Measurements from ENCODE around the gene RTCA. TPM values are rescaled to one million over a fixed set of nuclear protein-coding genes. Genes with fewer than 3 reads are reported as not detected.

RTCA gene
- total and polyA plus RNA-seq, 4 donors, result 22.8 to 37.6 (median 30.5) TPM

DNA sequence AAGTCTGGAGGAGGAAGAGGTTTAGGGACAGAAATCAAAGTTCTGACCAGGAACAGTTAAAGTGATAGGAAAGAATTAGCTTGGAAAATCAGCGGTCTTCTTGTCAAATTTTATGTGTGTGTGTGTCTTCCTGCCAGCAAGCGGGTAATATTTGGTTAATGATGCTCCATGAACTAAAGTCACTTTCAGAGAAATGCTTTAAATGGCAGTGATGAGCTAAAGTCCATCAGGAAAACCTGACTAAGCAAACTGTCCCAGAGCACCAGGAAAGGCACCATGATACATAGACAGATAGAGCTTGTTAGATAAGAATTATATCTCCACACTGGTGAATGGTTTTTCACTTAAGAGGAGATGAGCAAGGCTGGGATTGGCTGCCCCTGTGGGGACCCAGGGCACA, 76.3 kb downstream of the RTCA start:
- WGBS, 2 donors, result 92 to 95% methylated on average over 2 of the region's 2 CpGs
- Histone ChIP-seq H3K9ac (ENCODE audit: insufficient read depth in 1 of 2, low read length in 2 of 2) (no peak overlapping the region), H3K4me3 (no peak overlapping the region), H3K27me3 (ENCODE audit: control insufficient read depth in 3 of 3, insufficient read depth in 3 of 3, low read length in 2 of 3) (no peaks in the 10 kb centered on the region), H3K36me3 (ENCODE audit: control insufficient read depth in 4 of 4, insufficient read depth in 4 of 4, low read length in 4 of 4) (no peaks in the 10 kb centered on the region), H3K4me1 (ENCODE audit: control insufficient read depth in 5 of 5, insufficient read depth in 5 of 5, low read length in 5 of 5) (peaks cover 0 to 3% (median 0%) of the 10 kb centered on the region in 5 donors), H3K9me3 (ENCODE audit: control insufficient read depth in 4 of 4, insufficient read depth in 3 of 4, low read length in 3 of 4) (no peaks in the 10 kb centered on the region), H3K27ac (ENCODE audit: low read depth in 1 of 2, low read length in 1 of 2) (no peak overlapping the region)
- TF ChIP-seq, protein P1, sequence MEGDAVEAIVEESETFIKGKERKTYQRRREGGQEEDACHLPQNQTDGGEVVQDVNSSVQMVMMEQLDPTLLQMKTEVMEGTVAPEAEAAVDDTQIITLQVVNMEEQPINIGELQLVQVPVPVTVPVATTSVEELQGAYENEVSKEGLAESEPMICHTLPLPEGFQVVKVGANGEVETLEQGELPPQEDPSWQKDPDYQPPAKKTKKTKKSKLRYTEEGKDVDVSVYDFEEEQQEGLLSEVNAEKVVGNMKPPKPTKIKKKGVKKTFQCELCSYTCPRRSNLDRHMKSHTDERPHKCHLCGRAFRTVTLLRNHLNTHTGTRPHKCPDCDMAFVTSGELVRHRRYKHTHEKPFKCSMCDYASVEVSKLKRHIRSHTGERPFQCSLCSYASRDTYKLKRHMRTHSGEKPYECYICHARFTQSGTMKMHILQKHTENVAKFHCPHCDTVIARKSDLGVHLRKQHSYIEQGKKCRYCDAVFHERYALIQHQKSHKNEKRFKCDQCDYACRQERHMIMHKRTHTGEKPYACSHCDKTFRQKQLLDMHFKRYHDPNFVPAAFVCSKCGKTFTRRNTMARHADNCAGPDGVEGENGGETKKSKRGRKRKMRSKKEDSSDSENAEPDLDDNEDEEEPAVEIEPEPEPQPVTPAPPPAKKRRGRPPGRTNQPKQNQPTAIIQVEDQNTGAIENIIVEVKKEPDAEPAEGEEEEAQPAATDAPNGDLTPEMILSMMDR (IDR thresholded peaks at IDR 0.05; ENCODE audit: control extremely low read depth, extremely low read depth), result no peak
- no peak for ATAC-seq (ENCODE audit: insufficient read depth, low FRiP score)
- no peak for DNase-seq

Small RNAs within 50 kb of the gene (small RNA-seq; reads per million reads assigned to genes)
- not detected for gene AL445928.1 (ENCODE audit: low replicate concordance)
- not detected for gene MIR553 (ENCODE audit: low replicate concordance)

Other genes starting within 250 kb of the RTCA start
- gene SASS6, start 133.3 kb upstream of the RTCA start, total RNA-seq, result 1 to 10 TPM; 1.9 to 4.6 TPM
- gene SASS6, start 133.3 kb upstream of the RTCA start, polyA plus RNA-seq, result 1 to 10 TPM; 1.3 to 2.0 TPM
- gene TRMT13, start 133.1 kb upstream of the RTCA start, total RNA-seq, result 10 to 100 TPM; 11.5 to 45.1 TPM
- gene TRMT13, start 133.1 kb upstream of the RTCA start, polyA plus RNA-seq, result 10 to 100 TPM in 1 of 2 donors, 1 to 10 TPM in 1; 7.6 to 13.0 TPM
- gene LRRC39, start 88.0 kb upstream of the RTCA start, total RNA-seq, result under 1 TPM; 0.94 to 0.98 TPM
- gene LRRC39, start 88.0 kb upstream of the RTCA start, polyA plus RNA-seq, result 1 to 10 TPM in 1 of 2 donors, under 1 TPM in 1; 0.45 to 2.7 TPM
- gene DBT, start 16.4 kb upstream of the RTCA start, total RNA-seq, result 10 to 100 TPM; 13.0 to 19.1 TPM
- 1 to 10 TPM; 3.4 to 5.4 TPM for gene DBT, start 16.4 kb upstream of the RTCA start, polyA plus RNA-seq
- 10 to 100 TPM; 19.1 to 45.4 TPM for gene CDC14A, start 86.3 kb downstream of the RTCA start, total RNA-seq
- gene CDC14A, start 86.3 kb downstream of the RTCA start, polyA plus RNA-seq, result 1 to 10 TPM; 3.6 to 5.1 TPM

Data from lung (tissue), 13 donors.